ENCODE measurements around the gene SPRN. TPM values are rescaled to one million over a fixed set of nuclear protein-coding genes. Genes with fewer than 3 reads are reported as not detected.

The SPRN gene
- total RNA-seq, 4 donors from 2014 or later: 0.34 to 0.71 TPM; not detected in 2

DNA sequence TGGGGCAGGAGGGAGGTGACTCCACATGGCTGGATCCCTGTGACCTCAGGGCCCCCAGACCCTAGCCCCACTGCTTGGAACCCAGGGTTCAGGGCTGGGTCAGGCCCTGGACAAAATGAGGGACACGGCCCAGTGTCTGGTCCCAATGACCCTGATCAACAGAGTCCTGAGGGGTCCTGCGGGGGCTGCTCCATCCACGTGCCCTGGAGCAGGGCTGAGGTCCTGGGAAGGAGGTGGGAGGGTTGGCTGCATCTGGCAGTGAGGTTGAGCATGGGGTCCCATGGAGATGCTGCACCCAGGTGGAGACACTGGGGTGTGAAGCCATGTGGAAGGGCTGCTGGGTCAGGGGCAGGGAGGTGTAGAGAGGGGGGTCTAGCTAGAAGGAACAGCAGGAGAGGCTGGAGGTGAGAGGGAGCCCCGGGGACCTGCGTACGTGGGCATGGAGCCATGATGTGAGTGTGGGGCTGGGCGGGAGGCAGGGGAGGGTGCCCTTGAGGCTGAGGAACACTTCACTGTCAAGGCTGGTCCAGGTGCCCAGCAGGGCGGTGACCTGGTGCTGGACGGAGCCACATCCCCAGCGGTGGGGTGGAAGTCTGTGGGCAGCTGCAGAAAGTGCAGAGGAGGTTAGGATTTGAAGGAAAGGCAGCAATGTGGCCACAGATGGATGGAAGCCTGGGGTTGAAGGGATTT is 29.9 kb upstream of the SPRN start:
- intact Hi-C loops (cut with DNase I): no loop called here
- Histone ChIP-seq H3K4me3 (no peak overlapping the region), H3K27me3 (no peaks in the 10 kb centered on the region), H3K4me1 (no peaks in the 10 kb centered on the region), H3K36me3 (peaks cover 0 to 9% (median 0%) of the 10 kb centered on the region in 4 donors), H3K9me3 (peaks cover 0 to under 1% (median 0%) of the 10 kb centered on the region in 4 donors), H3K27ac (replicated peaks in 1 of 4) (no peak overlapping the region)
- DNase-seq (ENCODE audit: extremely low spot score): peak; percentile 75
- TF ChIP-seq POLR2A (IDR thresholded peaks at IDR 0.05; ENCODE audit: low read depth): no peak
- TF ChIP-seq, protein P1, sequence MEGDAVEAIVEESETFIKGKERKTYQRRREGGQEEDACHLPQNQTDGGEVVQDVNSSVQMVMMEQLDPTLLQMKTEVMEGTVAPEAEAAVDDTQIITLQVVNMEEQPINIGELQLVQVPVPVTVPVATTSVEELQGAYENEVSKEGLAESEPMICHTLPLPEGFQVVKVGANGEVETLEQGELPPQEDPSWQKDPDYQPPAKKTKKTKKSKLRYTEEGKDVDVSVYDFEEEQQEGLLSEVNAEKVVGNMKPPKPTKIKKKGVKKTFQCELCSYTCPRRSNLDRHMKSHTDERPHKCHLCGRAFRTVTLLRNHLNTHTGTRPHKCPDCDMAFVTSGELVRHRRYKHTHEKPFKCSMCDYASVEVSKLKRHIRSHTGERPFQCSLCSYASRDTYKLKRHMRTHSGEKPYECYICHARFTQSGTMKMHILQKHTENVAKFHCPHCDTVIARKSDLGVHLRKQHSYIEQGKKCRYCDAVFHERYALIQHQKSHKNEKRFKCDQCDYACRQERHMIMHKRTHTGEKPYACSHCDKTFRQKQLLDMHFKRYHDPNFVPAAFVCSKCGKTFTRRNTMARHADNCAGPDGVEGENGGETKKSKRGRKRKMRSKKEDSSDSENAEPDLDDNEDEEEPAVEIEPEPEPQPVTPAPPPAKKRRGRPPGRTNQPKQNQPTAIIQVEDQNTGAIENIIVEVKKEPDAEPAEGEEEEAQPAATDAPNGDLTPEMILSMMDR (IDR thresholded peaks at IDR 0.05): no peak
- TF ChIP-seq POLR2AphosphoS5 (IDR thresholded peaks at IDR 0.05): no peak
- no peak for TF ChIP-seq EP300 (IDR thresholded peaks at IDR 0.05)
- 82% methylated on average over 9 of the region's 10 CpGs for WGBS

DNA sequence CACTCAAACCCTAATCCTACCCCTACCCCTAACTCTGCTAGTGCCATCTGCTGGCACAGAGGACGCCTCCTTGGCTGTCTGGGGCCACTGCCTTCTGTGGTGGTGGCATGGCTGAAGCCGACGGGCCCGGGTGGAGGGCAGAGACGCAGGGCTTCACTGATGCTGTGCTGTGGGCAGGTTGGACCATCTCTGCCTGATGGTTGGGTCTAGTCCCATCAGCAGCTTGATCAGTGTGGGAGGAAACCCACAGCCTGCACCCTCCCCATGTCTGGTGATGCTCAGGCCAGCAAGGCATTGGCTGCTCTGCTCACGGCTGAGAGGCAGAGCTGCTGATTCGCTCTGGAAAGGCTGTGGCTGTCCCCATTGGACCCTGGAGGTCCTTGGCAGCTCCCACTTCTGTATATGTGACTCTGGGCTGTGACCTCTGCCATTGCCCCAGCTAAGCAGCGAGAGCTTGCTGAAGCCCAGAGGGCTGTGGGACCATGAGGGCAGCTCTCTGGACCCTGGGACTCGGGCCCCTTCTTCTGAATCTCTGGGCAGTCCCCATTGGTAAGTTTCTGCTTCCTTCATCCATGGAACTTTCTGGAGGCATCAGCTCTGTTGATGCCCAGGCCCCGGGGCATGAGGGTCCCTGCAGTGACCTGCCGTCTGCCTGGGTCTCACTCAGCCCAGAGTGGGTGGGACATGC is 29.2 kb upstream of the SPRN start, which contains the start of gene SCART1:
TSS of gene SCART1 (plus strand) at position 430 of the 688 bp plus-strand sequence. CDS start at position 483, 53 bp downstream.
- peak; percentile 78 for DNase-seq (ENCODE audit: extremely low spot score)
- TF ChIP-seq, protein P1 (IDR thresholded peaks at IDR 0.05): no peak
- TF ChIP-seq EP300 (IDR thresholded peaks at IDR 0.05) (no peak), POLR2A (IDR thresholded peaks at IDR 0.05; ENCODE audit: low read depth) (no peak), POLR2AphosphoS5 (IDR thresholded peaks at IDR 0.05) (no peak)
- Histone ChIP-seq H3K4me1 (no peaks in the 10 kb centered on the region), H3K27me3 (no peaks in the 10 kb centered on the region), H3K9me3 (peaks cover 0 to 6% (median 5%) of the 10 kb centered on the region in 4 donors), H3K27ac (replicated peaks in 1 of 4) (no peak within 1 kb of the TSS), H3K36me3 (peaks cover 0 to 9% (median 0%) of the 10 kb centered on the region in 4 donors), H3K4me3 (no peak within 1 kb of the TSS)
- 76% methylated on average over 7 of the region's 11 CpGs for WGBS
- intact Hi-C loops (cut with DNase I): no loop called here

DNA sequence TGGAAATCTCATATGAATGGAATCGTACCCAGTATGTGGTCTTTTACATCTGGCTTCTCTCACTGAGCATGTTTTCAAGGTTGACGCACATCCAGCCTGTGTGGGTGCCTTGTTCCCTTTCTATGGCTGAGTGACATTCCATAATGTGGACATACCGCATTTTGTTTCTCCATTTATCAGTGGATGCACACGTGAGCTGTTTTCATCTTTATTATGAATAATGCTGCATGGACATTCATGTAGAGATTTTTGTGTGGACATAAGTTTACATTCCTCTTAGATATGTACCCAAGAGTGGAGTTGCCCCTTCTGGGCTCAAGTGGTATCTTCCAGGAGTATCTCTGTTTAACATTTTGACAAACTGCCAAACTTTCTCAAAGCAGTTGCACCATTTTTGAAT is 28.0 kb upstream of the SPRN start:
- TF ChIP-seq EP300 (IDR thresholded peaks at IDR 0.05) (no peak), POLR2AphosphoS5 (IDR thresholded peaks at IDR 0.05) (no peak), POLR2A (IDR thresholded peaks at IDR 0.05; ENCODE audit: low read depth) (no peak)
- Histone ChIP-seq H3K27me3 (no peaks in the 10 kb centered on the region), H3K4me3 (no peak overlapping the region), H3K9me3 (peaks cover 0 to 18% (median 16%) of the 10 kb centered on the region in 4 donors), H3K36me3 (peaks cover 0 to 4% (median 0%) of the 10 kb centered on the region in 4 donors), H3K27ac (replicated peaks in 1 of 4) (no peak overlapping the region), H3K4me1 (no peaks in the 10 kb centered on the region)
- intact Hi-C loops (cut with DNase I): no loop called here
- 84% methylated on average over 4 of the region's 4 CpGs for WGBS
- DNase-seq (ENCODE audit: extremely low spot score): peak; percentile 82

DNA sequence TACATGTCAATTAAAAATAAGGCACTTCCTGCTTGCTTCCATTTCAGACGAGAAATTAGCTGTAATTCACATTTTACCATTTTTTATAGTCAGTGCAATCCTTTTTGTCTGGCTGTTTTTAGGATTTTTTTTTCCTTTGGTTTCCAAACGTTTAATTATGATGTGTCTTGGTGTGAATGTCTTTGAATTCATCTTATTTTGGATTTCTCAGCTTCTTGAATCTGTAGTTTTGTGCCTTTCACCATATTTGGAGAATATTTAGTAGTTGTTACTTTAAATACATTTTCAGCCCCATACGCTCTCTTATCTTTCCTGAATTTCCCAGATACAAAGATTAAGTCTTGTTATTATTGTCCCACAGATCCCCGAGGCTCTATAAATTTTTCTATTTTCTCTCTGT is 26.9 kb upstream of the SPRN start:
- intact Hi-C loops (cut with DNase I): no loop called here
- Histone ChIP-seq H3K4me3 (no peak overlapping the region), H3K27me3 (no peaks in the 10 kb centered on the region), H3K9me3 (peaks cover 0 to 29% (median 27%) of the 10 kb centered on the region in 4 donors), H3K27ac (replicated peaks in 1 of 4) (no peak overlapping the region), H3K36me3 (no peaks in the 10 kb centered on the region), H3K4me1 (no peaks in the 10 kb centered on the region)
- WGBS: 68% methylated on average over 4 of the region's 4 CpGs
- TF ChIP-seq, protein P1 (IDR thresholded peaks at IDR 0.05): no peak
- TF ChIP-seq EP300 (IDR thresholded peaks at IDR 0.05) (no peak), POLR2AphosphoS5 (IDR thresholded peaks at IDR 0.05) (no peak), POLR2A (IDR thresholded peaks at IDR 0.05; ENCODE audit: low read depth) (no peak)
- no peak for DNase-seq (ENCODE audit: extremely low spot score)

DNA sequence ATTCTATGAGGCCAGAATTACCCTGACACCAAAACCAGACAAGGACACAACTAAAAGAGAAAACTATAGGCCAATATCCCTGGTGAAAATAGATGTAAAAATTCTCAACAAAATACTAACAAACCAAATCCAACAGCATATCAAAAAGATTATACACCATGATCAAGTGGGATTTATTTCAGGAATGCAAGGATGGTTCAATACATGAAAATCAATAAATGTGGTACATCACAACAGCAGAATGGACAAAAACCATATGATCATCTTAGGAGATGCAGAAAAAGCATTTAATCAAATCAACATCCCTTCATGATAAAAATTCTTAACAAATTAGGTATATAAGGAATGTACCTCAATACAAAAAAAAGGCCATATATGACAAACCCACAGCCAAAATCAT is 23.7 kb upstream of the SPRN start:
- Histone ChIP-seq H3K36me3 (peaks cover 0 to 3% (median 0%) of the 10 kb centered on the region in 4 donors), H3K9me3 (peaks cover 0 to 43% (median 31%) of the 10 kb centered on the region in 4 donors), H3K4me1 (no peaks in the 10 kb centered on the region), H3K27ac (replicated peaks in 1 of 4) (no peak overlapping the region), H3K27me3 (no peaks in the 10 kb centered on the region), H3K4me3 (no peak overlapping the region)
- no peak for DNase-seq (ENCODE audit: extremely low spot score)
- intact Hi-C loops (cut with DNase I): no loop called here
- TF ChIP-seq, protein P1 (IDR thresholded peaks at IDR 0.05): no peak
- TF ChIP-seq POLR2A (IDR thresholded peaks at IDR 0.05; ENCODE audit: low read depth) (no peak), POLR2AphosphoS5 (IDR thresholded peaks at IDR 0.05) (no peak), EP300 (IDR thresholded peaks at IDR 0.05) (no peak)
